GM19099 (cell line): ENCODE results near the gene ZNF423.

Experiments
- POLR2A ChIP-seq: IDR thresholded peaks from 3 replicates; pipeline ENCODE4 v1.6.1; 2011; ENCODE audit warnings: low read depth; ENCODE audit not compliant: insufficient read length; ENCODE audit errors: extremely low read depth

Gene ZNF423

GRCh38 chr16:49488336-49488735, 367.6 kb downstream of the ZNF423 start:
- no peak for TF ChIP-seq POLR2A

- no peak for TF ChIP-seq POLR2A
Measured at GRCh38 chr16:49487746-49488145, 368.2 kb downstream of the ZNF423 start.

GRCh38 chr16:49486400-49486799, 369.5 kb downstream of the ZNF423 start:
- no peak for TF ChIP-seq POLR2A

GRCh38 chr16:49485663-49486062, 370.2 kb downstream of the ZNF423 start:
- no peak for TF ChIP-seq POLR2A

GRCh38 chr16:49484936-49485335, 371.0 kb downstream of the ZNF423 start:
- TF ChIP-seq POLR2A = no peak

GRCh38 chr16:49484451-49484849, 371.5 kb downstream of the ZNF423 start:
- TF ChIP-seq POLR2A = no peak

GRCh38 chr16:49483651-49484450, 372.1 kb downstream of the ZNF423 start:
- TF ChIP-seq POLR2A = no peak

- no peak for TF ChIP-seq POLR2A
Measured at GRCh38 chr16:49483251-49483650, 372.7 kb downstream of the ZNF423 start.

GRCh38 chr16:49482690-49483089, 373.2 kb downstream of the ZNF423 start:
- no peak for TF ChIP-seq POLR2A

- no peak for TF ChIP-seq POLR2A
Measured at GRCh38 chr16:49478616-49479015, 377.3 kb downstream of the ZNF423 start.

GRCh38 chr16:49478107-49478506, 377.8 kb downstream of the ZNF423 start:
- TF ChIP-seq POLR2A = no peak

GRCh38 chr16:49477250-49477895, 378.5 kb downstream of the ZNF423 start:
- TF ChIP-seq POLR2A = no peak

- TF ChIP-seq POLR2A = no peak
Measured at GRCh38 chr16:49474741-49475140, 381.2 kb downstream of the ZNF423 start.

- TF ChIP-seq POLR2A = no peak
Measured at GRCh38 chr16:49473773-49474172, 382.1 kb downstream of the ZNF423 start.

- TF ChIP-seq POLR2A = no peak
Measured at GRCh38 chr16:49473131-49473530, 382.8 kb downstream of the ZNF423 start.

GRCh38 chr16:49472598-49472997, 383.3 kb downstream of the ZNF423 start:
- no peak for TF ChIP-seq POLR2A

- no peak for TF ChIP-seq POLR2A
Measured at GRCh38 chr16:49471038-49471727, 384.7 kb downstream of the ZNF423 start.

GRCh38 chr16:49470513-49470991, 385.4 kb downstream of the ZNF423 start:
- TF ChIP-seq POLR2A = no peak
